KMS-11 (cell line): ENCODE measurements around the gene EPHA3.
A peak's percentile ranks its signal among the peaks of the same experiment; 100 is the strongest.

Experiments
- H2AFZ ChIP-seq: fragments of 200-600 bp; sonication (generic); 2 replicates; pipeline ENCODE4 v1.6.1; 2016; ENCODE audit warnings: antibody characterized with exemption, mixed run types, low read depth
- H3K27ac ChIP-seq: fragments of 200-600 bp; sonication (generic); 2 replicates; pipeline ENCODE4 v1.6.1; 2016; ENCODE audit warnings: mild to moderate bottlenecking, mixed run types
- H3K27me3 ChIP-seq: fragments of 200-600 bp; sonication (generic); 2 replicates; pipeline ENCODE4 v1.6.1; 2017; ENCODE audit warnings: mild to moderate bottlenecking, low read depth, mixed run types, moderate library complexity; ENCODE audit not compliant: insufficient read depth
- H3K36me3 ChIP-seq: fragments of 200-600 bp; sonication (generic); 2 replicates; pipeline ENCODE4 v1.6.1; 2017; ENCODE audit warnings: mild to moderate bottlenecking, mixed run types; ENCODE audit not compliant: insufficient read depth
- H3K4me1 ChIP-seq: fragments of 200-600 bp; sonication (generic); 2 replicates; pipeline ENCODE4 v1.6.1; 2016; ENCODE audit warnings: mild to moderate bottlenecking, low read depth, mixed run types; ENCODE audit not compliant: poor library complexity, severe bottlenecking
- H3K4me2 ChIP-seq: fragments of 200-600 bp; sonication (generic); 2 replicates; pipeline ENCODE4 v1.7.0; 2016; ENCODE audit warnings: mild to moderate bottlenecking, mixed run types
- H3K4me3 ChIP-seq: fragments of 200-600 bp; sonication (generic); IDR thresholded peaks from 2 replicates; pipeline ENCODE4 v1.6.1; 2017; ENCODE audit warnings: low read depth, low read length, mixed read lengths; ENCODE audit not compliant: insufficient read depth
- H3K79me2 ChIP-seq: fragments of 200-600 bp; sonication (generic); 2 replicates; pipeline ENCODE4 v1.6.1; 2016; ENCODE audit warnings: low read depth, mixed run types; ENCODE audit not compliant: insufficient read depth
- H3K9ac ChIP-seq: fragments of 200-600 bp; sonication (generic); 2 replicates; pipeline ENCODE4 v1.6.1; 2016; ENCODE audit warnings: mild to moderate bottlenecking, mixed run types
- H4K20me1 ChIP-seq: fragments of 200-600 bp; sonication (generic); 2 replicates; pipeline ENCODE4 v1.6.1; 2016; ENCODE audit warnings: mild to moderate bottlenecking, mixed run types; ENCODE audit not compliant: insufficient read depth
- CTCF ChIP-seq: fragments of 200-600 bp; sonication (generic); conservative IDR thresholded peaks from 2 replicates; pipeline ENCODE4 v1.6.1; 2017; ENCODE audit warnings: low read depth, mild to moderate bottlenecking, antibody characterized with exemption, low read length, moderate library complexity, mixed read lengths

EPHA3 gene

GRCh38 chr3:89098173-89098572, 9.2 kb upstream of the EPHA3 start:
- no peak overlapping the region for H3K27ac ChIP-seq
- no peak for TF ChIP-seq CTCF
- no peak overlapping the region for H3K9ac ChIP-seq
- no peaks in the 10 kb centered on the region for H3K79me2 ChIP-seq
- no peak overlapping the region for H3K4me2 ChIP-seq
- no peaks in the 10 kb centered on the region for H4K20me1 ChIP-seq
- no peaks in the 10 kb centered on the region for H3K36me3 ChIP-seq
- H3K27me3 ChIP-seq: no peaks in the 10 kb centered on the region
- H3K4me1 ChIP-seq: no peaks in the 10 kb centered on the region
- H3K4me3 ChIP-seq: no peak overlapping the region
- H2AFZ ChIP-seq: no peak overlapping the region

- H3K9ac ChIP-seq: no peak overlapping the region
- no peak overlapping the region for H2AFZ ChIP-seq
- peaks cover 2% of the 10 kb centered on the region for H3K4me1 ChIP-seq
- no peaks in the 10 kb centered on the region for H3K79me2 ChIP-seq
- no peaks in the 10 kb centered on the region for H3K36me3 ChIP-seq
- H3K27ac ChIP-seq: no peak overlapping the region
- H3K27me3 ChIP-seq: no peaks in the 10 kb centered on the region
- no peak overlapping the region for H3K4me3 ChIP-seq
- H4K20me1 ChIP-seq: no peaks in the 10 kb centered on the region
- TF ChIP-seq CTCF: peak; percentile 89
- H3K4me2 ChIP-seq: no peak overlapping the region
Measured at GRCh38 chr3:89098964-89099585, 8.3 kb upstream of the EPHA3 start.

- Histone ChIP-seq H3K27me3 (no peaks in the 10 kb centered on the region), H2AFZ (no peak overlapping the region), H4K20me1 (no peaks in the 10 kb centered on the region), H3K4me1 (peaks cover 10% of the 10 kb centered on the region), H3K4me3 (no peak overlapping the region), H3K36me3 (no peaks in the 10 kb centered on the region), H3K79me2 (no peaks in the 10 kb centered on the region), H3K27ac (no peak overlapping the region), H3K4me2 (no peak overlapping the region), H3K9ac (no peak overlapping the region)
- TF ChIP-seq CTCF: no peak
Measured at GRCh38 chr3:89101251-89101650, 6.2 kb upstream of the EPHA3 start.

- H3K4me1 ChIP-seq: peaks cover 10% of the 10 kb centered on the region
- H3K36me3 ChIP-seq: no peaks in the 10 kb centered on the region
- H2AFZ ChIP-seq: no peak overlapping the region
- no peak overlapping the region for H3K27ac ChIP-seq
- no peak overlapping the region for H3K4me2 ChIP-seq
- no peaks in the 10 kb centered on the region for H3K27me3 ChIP-seq
- H3K79me2 ChIP-seq: no peaks in the 10 kb centered on the region
- no peak for TF ChIP-seq CTCF
- no peaks in the 10 kb centered on the region for H4K20me1 ChIP-seq
- no peak overlapping the region for H3K4me3 ChIP-seq
- H3K9ac ChIP-seq: no peak overlapping the region
Measured at GRCh38 chr3:89101921-89102320, 5.5 kb upstream of the EPHA3 start.
